Gastrocnemius medialis (tissue), 4 donors: ENCODE data around the gene PLXND1. TPM values are rescaled to one million over a fixed set of nuclear protein-coding genes. Genes with fewer than 3 reads are reported as not detected.

ENCODE experiments used
- ATAC-seq, 2 donors: fragments of 150-250 bp; one replicate each; pipeline ENCODE4 v1.9.1; 2016
- DNase-seq, 2 donors: peaks; one replicate each; pipeline ENCODE4 v3.0.0-alpha.2; 2019
- H3K27ac ChIP-seq, 4 donors: fragments of 200-600 bp; sonication (generic); 1 replicate in 1 of 4; 2 replicates in 3 of 4; pipeline ENCODE4 v1.5.1; 2016 to 2018; ENCODE audit warnings: mild to moderate bottlenecking in 2 of 4, moderate library complexity in 1 of 4
- H3K27me3 ChIP-seq, 3 donors: fragments of 200-600 bp; sonication (generic) in 2 of 3; 1 replicate in 1 of 3; 2 replicates in 2 of 3; pipeline versions ENCODE4 v1.5.1 to v1.6.0; 2016 to 2019; ENCODE audit warnings: mild to moderate bottlenecking in 1 of 3, moderate library complexity in 1 of 3
- H3K36me3 ChIP-seq, 2 donors: fragments of 200-600 bp; sonication (generic) in 1 of 2; one replicate each; pipeline ENCODE4 v1.5.1; 2017 to 2018
- H3K4me1 ChIP-seq, 2 donors: fragments of 200-600 bp; sonication (generic) in 1 of 2; one replicate each; pipeline ENCODE4 v1.5.1; 2016 to 2017; ENCODE audit warnings: mild to moderate bottlenecking in 2 of 2
- H3K4me3 ChIP-seq, 4 donors: fragments of 200-600 bp; sonication (generic) in 3 of 4; 1 replicate in 1 of 4; 2 replicates in 3 of 4; pipeline ENCODE4 v1.5.1; 2016 to 2019; ENCODE audit warnings: mild to moderate bottlenecking in 2 of 4
- H3K9me3 ChIP-seq, 3 donors: fragments of 200-600 bp; sonication (generic) in 2 of 3; 1 replicate in 1 of 3; 2 replicates in 2 of 3; pipeline ENCODE4 v1.5.1; 2016 to 2019
- POLR2A ChIP-seq, 2 donors: fragments of 450-650 bp; IDR thresholded peaks; one replicate each; pipeline ENCODE4 v1.6.1; 2017; ENCODE audit warnings: antibody characterized with exemption in 2 of 2, mild to moderate bottlenecking in 2 of 2, moderate library complexity in 2 of 2
- in situ Hi-C, 4 donors: fragments of 200-750 bp; cut with MboI; loops; one replicate each; pipeline versions ENCODE4 v1.15.0 to v1.8.0; 2017; ENCODE audit warnings: low sequenced_read_pairs in 4 of 4
- intact Hi-C: fragments of 100-400 bp; cut with DNase I; formaldehyde crosslinking; loops from one replicate; pipeline ENCODE4 v1.15.1; 2023; ENCODE audit warnings: low total_unique reads
- total RNA-seq, 4 donors: library from RNA; depleted of rRNA; stranded (reverse); fragments of >200 nt; gene quantifications; one replicate each; pipeline versions ENCODE4 v1.1.0 to v1.2.3, GENCODE V29; 2016
- TF ChIP-seq, protein P1 (sequence below), 5 experiments: fragments of 450-650 bp in 3 of 5; fragments of 200-600 bp in 2 of 5; sonication (generic) in 2 of 5; IDR thresholded peaks in 4 of 5; conservative IDR thresholded peaks in 1 of 5; 1 replicate in 4 of 5; 2 replicates in 1 of 5; pipeline ENCODE4 v1.5.1; 2016 to 2019; ENCODE audit warnings: antibody characterized with exemption in 5 of 5, mild to moderate bottlenecking in 3 of 5, moderate library complexity in 3 of 5

PLXND1 gene
- total RNA-seq, 4 donors from 2014 or later = 15.7 to 70.9 (median 19.9) TPM

- intact Hi-C loops = no loop called here
- H3K4me1 ChIP-seq = peaks cover 18 to 43% of the 10 kb centered on the region in 2 donors
- H3K9me3 ChIP-seq = no peaks in the 10 kb centered on the region
- no peak for TF ChIP-seq POLR2A (IDR thresholded peaks at IDR 0.05)
- TF ChIP-seq, protein P1, sequence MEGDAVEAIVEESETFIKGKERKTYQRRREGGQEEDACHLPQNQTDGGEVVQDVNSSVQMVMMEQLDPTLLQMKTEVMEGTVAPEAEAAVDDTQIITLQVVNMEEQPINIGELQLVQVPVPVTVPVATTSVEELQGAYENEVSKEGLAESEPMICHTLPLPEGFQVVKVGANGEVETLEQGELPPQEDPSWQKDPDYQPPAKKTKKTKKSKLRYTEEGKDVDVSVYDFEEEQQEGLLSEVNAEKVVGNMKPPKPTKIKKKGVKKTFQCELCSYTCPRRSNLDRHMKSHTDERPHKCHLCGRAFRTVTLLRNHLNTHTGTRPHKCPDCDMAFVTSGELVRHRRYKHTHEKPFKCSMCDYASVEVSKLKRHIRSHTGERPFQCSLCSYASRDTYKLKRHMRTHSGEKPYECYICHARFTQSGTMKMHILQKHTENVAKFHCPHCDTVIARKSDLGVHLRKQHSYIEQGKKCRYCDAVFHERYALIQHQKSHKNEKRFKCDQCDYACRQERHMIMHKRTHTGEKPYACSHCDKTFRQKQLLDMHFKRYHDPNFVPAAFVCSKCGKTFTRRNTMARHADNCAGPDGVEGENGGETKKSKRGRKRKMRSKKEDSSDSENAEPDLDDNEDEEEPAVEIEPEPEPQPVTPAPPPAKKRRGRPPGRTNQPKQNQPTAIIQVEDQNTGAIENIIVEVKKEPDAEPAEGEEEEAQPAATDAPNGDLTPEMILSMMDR (IDR thresholded peaks at IDR 0.05 in 4 of 5, conservative IDR thresholded peaks at IDR 0.05 in 1 of 5) = no peak
- no peaks in the 10 kb centered on the region for H3K36me3 ChIP-seq
- peak overlapping the region; percentile 38 to 76 (median 64) for H3K27ac ChIP-seq
- no peaks in the 10 kb centered on the region for H3K27me3 ChIP-seq
- in situ Hi-C loops = loop anchor here in 2 of 4 donors (10.0 kb wide), 1 partner anchor 125 kb away; no protein-coding TSS in a partner anchor
- DNase-seq (no peak), ATAC-seq (no peak)
- no peak overlapping the region for H3K4me3 ChIP-seq
These were observed 13.3 kb upstream of the PLXND1 start for GRCh38 chr3:129619726-129620162.

- Histone ChIP-seq H3K4me1 (peaks cover 14 to 36% of the 10 kb centered on the region in 2 donors), H3K9me3 (no peaks in the 10 kb centered on the region), H3K36me3 (no peaks in the 10 kb centered on the region), H3K27ac (peak overlapping the region; percentile 38 to 76 (median 64)), H3K27me3 (no peaks in the 10 kb centered on the region), H3K4me3 (no peak overlapping the region)
- ATAC-seq (no peak), DNase-seq (no peak)
- TF ChIP-seq, protein P1 (IDR thresholded peaks at IDR 0.05 in 4 of 5, conservative IDR thresholded peaks at IDR 0.05 in 1 of 5) = no peak
- no peak for TF ChIP-seq POLR2A (IDR thresholded peaks at IDR 0.05)
- in situ Hi-C loops = loop anchor here in 1 of 4 donors (10.0 kb wide), 1 partner anchor 124 kb away; no protein-coding TSS in a partner anchor
- intact Hi-C loops = no loop called here
These were observed 12.6 kb upstream of the PLXND1 start for GRCh38 chr3:129618901-129619671.

- TF ChIP-seq, protein P1 (IDR thresholded peaks at IDR 0.05 in 4 of 5, conservative IDR thresholded peaks at IDR 0.05 in 1 of 5) = no peak
- no peak for TF ChIP-seq POLR2A (IDR thresholded peaks at IDR 0.05)
- intact Hi-C loops (no loop called here), in situ Hi-C loops (loop anchor here in 1 of 4 donors (10.0 kb wide), 1 partner anchor 124 kb away; no protein-coding TSS in a partner anchor)
- Histone ChIP-seq H3K36me3 (no peaks in the 10 kb centered on the region), H3K9me3 (no peaks in the 10 kb centered on the region), H3K4me3 (no peak overlapping the region), H3K4me1 (peaks cover 11 to 28% of the 10 kb centered on the region in 2 donors), H3K27ac (peak overlapping the region; percentile 38 to 77 (median 69)), H3K27me3 (no peaks in the 10 kb centered on the region)
- ATAC-seq (no peak), DNase-seq (no peak)
These were observed 11.8 kb upstream of the PLXND1 start for GRCh38 chr3:129618186-129618820.

GRCh38 chr3:129617381-129618185, 11.1 kb upstream of the PLXND1 start:
- Histone ChIP-seq H3K27me3 (no peaks in the 10 kb centered on the region), H3K9me3 (no peaks in the 10 kb centered on the region), H3K4me1 (peaks cover 11 to 22% of the 10 kb centered on the region in 2 donors), H3K36me3 (no peaks in the 10 kb centered on the region), H3K27ac (peak overlapping the region; percentile 40 to 77 (median 69)), H3K4me3 (no peak overlapping the region)
- TF ChIP-seq, protein P1 (IDR thresholded peaks at IDR 0.05 in 4 of 5, conservative IDR thresholded peaks at IDR 0.05 in 1 of 5) = no peak
- no peak for TF ChIP-seq POLR2A (IDR thresholded peaks at IDR 0.05)
- ATAC-seq (no peak), DNase-seq (no peak)
- in situ Hi-C loops = loop anchor here in 1 of 4 donors (10.0 kb wide), 1 partner anchor 123 kb away; no protein-coding TSS in a partner anchor
- intact Hi-C loops = no loop called here
